ENCODE measurements around the gene KLHL6.
"Not testable (repeated sequence)": the region's sequence is repeated elsewhere in the genome, so short reads cannot be mapped to it uniquely, and the experiment has no call there.

The KLHL6 gene

GRCh38 chr3:183484431-183485075, 71.0 kb downstream of the KLHL6 start:
- no peak for DNase-seq

DNA sequence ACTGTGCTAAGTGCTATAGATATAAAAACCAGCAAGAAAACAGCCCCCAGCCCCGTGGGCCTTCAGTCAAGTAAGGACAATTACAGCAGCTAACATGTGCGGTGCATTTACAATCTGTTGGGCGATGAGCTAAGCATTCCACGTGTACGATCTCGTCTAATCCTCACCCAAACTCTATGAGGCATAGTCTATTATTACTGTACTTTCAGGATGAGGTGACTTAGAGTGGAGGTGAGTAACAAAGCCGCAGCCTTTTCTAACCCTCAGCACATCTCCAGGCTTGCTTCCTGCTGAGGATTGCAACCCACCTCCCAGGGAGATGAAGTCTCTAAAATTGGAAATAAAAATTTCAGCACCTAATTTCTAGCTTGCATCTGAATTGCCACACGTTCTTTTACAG, 73.9 kb downstream of the KLHL6 start:
- DNase-seq: no peak

DNA sequence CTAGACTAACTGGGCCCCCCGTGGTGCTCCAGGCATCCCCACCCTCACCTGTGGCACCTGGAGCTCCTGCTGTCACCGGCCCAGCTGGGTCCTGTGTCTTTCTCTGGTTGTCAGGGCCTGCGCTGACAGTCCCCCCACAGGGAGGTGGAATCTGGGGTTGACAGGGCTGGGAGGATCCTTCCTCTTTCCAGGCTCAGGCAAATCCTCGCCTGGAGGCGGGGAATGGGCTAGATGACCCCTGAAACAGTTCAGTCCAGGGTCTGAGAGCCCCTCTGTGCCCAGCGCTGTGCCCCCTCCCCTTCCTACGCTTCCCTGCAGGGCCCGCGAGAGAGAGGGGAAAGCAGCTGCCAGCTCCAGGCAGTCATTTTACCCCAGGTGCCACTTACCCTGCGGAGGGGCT, 77.0 kb downstream of the KLHL6 start:
- no peak for DNase-seq

DNA sequence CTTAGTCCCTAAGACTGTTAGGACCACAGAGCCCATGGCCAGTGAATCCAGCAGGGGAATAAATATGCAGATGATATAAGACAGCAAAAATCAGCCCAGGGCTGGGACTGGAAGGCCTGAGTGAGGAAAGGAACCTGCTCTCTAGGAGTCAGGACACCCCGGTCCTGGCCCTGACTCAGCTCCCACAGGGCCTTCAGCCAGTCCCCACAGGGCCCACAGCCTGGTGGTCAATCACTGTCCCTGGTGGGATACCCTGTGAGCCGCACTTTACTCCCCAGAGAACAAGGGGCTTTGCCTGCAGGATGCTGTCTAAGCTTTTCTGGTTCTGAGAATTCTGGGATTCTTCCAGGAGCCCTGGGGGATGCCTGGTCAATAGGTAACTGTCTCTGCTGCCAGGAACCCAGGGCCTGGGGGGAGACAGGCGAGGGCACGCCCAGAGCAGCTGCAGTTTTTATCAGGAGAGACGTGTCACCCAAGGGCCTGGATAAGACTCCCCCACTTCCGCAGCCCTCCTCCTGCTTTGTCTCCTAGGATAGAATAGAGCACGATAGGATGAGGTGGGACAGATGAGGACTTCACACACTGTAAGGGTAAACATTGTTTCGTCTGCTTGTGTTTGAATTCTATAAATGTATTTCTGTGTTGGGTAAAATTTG, 77.6 kb downstream of the KLHL6 start:
- DNase-seq: no peak

- not testable (repeated sequence) for DNase-seq
Observed at GRCh38 chr3:183475764-183476162, 79.7 kb downstream of the KLHL6 start.

DNA sequence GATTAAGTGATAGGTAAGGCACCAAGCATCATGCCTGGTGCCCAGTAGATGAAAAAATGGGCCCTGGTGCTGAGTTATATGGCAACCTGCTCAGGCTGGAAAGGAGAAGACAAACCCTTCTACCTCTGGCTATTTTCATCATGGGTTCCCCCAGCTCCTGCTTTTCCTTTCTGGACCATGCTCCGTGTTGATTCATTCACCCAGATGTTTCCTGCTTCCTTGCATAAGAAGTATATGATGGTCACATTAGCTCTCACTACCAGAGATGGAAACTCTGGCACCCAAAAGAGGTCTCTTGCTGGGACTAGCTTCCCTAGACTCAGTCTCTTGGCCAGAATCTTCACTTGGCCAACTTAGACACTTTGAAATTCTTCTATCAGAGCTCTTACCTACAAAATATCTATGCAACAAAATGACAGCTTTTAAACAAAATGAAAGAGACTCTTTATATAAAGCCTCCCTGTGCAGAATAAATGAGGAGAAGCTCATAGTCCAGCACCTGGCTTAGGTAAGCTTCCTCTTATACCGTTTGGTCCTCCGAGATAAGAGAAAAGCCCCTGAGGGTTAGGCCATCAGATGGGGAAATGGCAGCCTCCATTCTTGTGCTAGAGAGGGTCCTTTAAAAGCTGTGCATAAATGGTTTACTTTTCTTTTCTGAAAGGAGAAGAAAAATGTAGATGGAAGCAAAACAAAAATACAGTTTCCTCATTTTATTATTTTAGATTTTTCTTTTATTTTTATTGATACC, 80.3 kb downstream of the KLHL6 start:
- DNase-seq: no peak

- no peak for DNase-seq
Observed at GRCh38 chr3:183473969-183474368, 81.5 kb downstream of the KLHL6 start.

DNA sequence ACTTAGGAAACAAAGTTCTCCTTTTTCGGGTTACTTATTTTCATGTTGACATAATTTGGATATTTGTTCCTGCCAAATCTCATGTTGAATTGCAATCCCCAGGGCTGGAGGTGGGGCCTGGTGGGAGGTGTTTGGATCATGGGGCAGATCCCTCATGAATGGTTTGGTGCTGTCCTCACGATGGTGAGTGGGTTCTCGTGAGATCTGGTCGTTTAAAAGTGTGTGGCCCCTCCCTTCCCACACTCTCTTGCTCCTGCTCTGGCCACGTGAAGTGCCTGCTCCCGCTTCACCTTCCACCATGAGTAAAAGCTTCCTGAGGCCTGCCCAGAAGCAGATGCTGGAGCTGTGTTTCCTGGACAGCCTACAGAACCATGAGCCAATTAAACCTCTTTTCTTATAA, 83.4 kb downstream of the KLHL6 start:
- DNase-seq: no peak

DNA sequence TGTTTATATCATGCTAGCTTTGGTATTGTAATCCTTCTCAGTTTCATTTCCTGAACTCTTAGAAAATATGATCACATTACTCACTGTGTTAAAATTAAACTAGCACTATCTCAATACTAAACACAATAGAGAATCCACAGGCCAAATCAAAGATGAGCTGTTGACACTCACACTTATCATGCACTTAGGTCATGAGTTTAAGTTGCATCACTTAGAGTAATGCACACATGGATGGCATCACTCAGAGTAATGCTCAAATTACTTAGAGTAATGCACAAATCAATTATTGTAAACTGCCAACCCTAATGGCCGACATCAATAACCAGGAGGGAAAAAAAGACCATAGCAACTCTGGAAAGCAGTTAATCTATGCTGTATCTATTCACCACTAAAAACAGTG, 87.1 kb downstream of the KLHL6 start:
- no peak for DNase-seq

DNA sequence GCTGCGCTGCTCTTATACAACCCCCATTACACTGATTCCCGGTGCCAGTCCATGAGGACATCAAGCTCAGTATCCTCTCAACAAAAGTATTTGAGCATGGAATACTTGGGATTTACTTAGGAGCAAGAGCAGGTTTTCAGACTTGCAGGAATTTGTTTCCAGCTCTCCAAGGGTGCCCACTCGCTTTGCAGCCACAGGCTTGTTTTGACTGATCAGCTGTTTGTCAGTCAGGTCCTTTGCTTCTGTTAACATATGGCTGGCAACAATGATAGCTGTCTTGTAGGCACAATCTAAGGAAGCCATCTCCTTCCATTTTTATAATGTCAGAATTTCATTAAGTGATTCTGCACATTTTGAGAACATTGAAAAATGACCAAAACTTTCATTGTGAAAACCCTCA, 88.9 kb downstream of the KLHL6 start:
- no peak for DNase-seq

DNA sequence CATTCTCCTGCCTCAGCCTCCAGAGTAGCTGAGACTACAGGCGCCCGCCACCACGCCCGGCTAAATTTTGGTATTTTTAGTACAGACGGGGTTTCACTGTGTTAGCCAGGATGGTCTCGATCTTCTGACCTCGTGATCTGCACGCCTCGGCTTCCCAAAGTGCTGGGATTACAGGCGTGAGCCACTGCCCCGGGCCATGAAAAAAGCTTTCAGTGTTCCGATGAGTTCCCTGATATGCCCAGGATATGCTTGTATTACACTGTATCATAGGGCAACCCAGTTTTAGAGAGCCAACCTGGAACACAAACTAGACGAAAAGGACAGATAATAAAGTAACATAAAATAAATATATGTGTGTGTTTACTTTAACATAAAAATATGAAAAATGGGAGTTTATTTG, 89.8 kb downstream of the KLHL6 start:
- not testable (repeated sequence) for DNase-seq

- DNase-seq: no peak
Observed at GRCh38 chr3:183464480-183464879, 91.0 kb downstream of the KLHL6 start.

- DNase-seq: no peak
Observed at GRCh38 chr3:183460081-183461055, 95.1 kb downstream of the KLHL6 start.

GRCh38 chr3:183455089-183455488, 100.4 kb downstream of the KLHL6 start:
- no peak for DNase-seq

DNA sequence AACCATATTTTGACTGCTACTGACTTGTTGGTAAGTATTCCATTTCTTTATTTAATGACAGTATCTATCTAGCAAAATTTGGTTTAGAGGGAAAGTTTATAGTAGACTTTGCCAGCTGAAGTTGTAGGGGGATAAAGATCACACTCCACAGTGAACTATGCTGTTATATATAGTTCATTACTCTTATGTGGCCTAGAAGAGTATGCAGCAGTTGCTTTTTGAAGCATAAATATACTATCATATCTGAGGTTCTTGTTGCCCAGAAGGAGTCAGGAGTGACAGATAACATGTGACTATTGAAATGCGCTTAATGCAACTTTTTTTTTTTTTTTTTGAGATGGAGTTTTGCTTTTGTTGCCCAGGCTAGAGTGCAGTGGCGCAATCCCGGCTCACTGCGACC, 101.4 kb downstream of the KLHL6 start:
- DNase-seq: no peak

DNA sequence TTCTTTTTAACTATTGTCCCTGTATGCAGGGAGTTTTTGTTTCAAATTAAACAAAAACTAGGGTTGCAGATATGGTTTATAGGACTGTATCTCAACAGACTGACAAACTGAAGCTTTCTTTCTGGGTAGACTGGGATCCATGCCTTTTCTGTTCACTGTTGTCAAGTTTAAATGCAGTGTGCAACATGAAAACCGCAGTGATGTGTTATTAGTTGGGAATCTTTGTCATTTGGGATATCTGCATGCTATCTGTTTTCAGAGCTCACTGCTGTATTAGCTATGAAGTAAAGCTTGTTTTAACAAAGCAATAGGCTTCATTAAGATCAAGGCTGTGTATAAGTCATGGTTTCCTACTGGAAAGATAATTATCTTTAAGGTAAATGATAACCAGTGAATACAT, 105.7 kb downstream of the KLHL6 start:
- DNase-seq: no peak

- no peak for DNase-seq
Observed at GRCh38 chr3:183449391-183449790, 106.1 kb downstream of the KLHL6 start.

GRCh38 chr3:183448369-183449128, 107.0 kb downstream of the KLHL6 start:
- no peak for DNase-seq

DNA sequence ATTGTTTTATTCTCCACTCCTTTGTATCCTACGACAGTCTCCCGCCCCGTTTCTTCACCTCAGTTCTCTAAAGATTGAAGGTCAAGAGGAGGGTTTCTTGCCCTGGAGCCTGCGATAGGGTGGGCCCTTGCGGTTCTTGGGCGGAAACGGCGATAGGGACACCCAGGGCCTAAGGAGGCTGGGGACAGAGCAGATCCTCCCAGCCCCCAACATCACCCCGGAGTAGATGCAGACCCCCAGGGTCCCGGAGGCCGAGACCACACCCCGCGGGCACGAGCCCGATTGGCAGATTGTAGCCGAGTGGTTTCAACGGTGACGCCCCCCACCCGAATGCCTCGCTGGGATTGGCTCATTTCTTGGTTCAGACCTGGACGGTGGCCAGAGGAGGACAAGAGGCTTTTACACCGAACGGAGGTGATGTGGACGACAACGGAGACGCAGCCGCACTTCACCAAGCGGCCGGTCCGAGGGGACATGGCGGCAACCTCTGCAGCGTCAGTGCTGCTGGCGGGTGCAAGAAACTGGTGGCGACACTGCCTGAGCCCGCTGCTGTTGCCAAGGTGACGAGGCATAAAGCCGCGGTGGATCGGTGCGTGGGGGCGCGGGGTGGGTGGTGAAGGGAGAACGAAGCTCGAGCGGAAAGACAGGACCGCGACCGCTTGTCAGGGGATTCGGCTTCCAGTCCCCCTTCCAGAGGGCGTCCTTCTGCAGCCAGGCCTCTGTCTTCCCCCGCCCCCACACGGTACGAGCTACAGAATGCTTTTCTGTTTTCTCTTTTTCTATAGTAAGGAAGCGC, 108.1 kb downstream of the KLHL6 start:
- DNase-seq: peak; percentile 41

- DNase-seq: no peak
Observed at GRCh38 chr3:183446838-183447205, 108.7 kb downstream of the KLHL6 start.

DNA sequence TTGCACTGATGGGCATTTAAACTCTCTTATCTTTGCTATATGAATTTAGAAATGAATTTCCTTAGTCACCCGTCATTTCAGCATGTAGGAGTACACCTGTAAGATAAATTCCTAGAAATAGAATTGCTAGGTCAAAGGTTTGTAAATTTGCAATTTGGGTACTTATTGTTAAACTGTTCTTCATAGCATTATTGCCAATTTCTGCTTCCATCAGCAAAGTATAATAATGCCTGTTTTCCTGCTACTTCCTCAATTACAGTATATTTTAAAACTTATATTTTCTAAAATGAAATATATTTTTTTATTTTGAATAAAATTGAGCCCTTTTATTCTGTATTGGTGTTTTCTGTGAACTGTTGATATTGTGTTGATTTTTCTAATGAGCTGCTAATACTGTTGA, 110.8 kb downstream of the KLHL6 start:
- no peak for DNase-seq
